SK-N-SH treated with all-trans-retinoic acid at 6 μM for 48 hours (cell line): ENCODE results near the gene ZP3.

ENCODE experiments used
- ARNTL ChIP-seq: fragments of 450-650 bp; formaldehyde crosslinking; IDR thresholded peaks from 2 replicates; pipeline ENCODE4 v1.5.0; 2020; ENCODE audit warnings: low read depth, mild to moderate bottlenecking, moderate library complexity, borderline replicate concordance
- OSR1 ChIP-seq: fragments of 250-450 bp; sonication (Bioruptor Pico); IDR thresholded peaks from 2 replicates; pipeline ENCODE4 v1.8.0; 2022; ENCODE audit warnings: moderate library complexity, mild to moderate bottlenecking, inconsistent platforms
- PATZ1 ChIP-seq: fragments of 250-450 bp; sonication (Bioruptor Pico); IDR thresholded peaks from 2 replicates; pipeline ENCODE4 v1.8.0; 2020; ENCODE audit warnings: mild to moderate bottlenecking, moderate library complexity, borderline replicate concordance
- POU6F1 ChIP-seq: fragments of 250-450 bp; sonication (Bioruptor Pico); IDR thresholded peaks from 2 replicates; pipeline ENCODE4 v1.8.0; 2021; ENCODE audit warnings: low read depth, mild to moderate bottlenecking, moderate library complexity, borderline replicate concordance
- RARB ChIP-seq: fragments of 250-450 bp; sonication (Bioruptor Pico); IDR thresholded peaks from 2 replicates; pipeline ENCODE4 v1.8.0; 2021; ENCODE audit warnings: mild to moderate bottlenecking, moderate library complexity
- SNAI2 ChIP-seq: fragments of 250-450 bp; sonication (Bioruptor Pico); IDR thresholded peaks from 2 replicates; pipeline ENCODE4 v1.5.0; 2020; ENCODE audit warnings: mild to moderate bottlenecking, moderate library complexity
- TOX ChIP-seq: fragments of 250-450 bp; sonication (Bioruptor Pico); IDR thresholded peaks from 2 replicates; pipeline ENCODE4 v1.8.0; 2021; ENCODE audit warnings: mild to moderate bottlenecking, moderate library complexity, borderline replicate concordance
- ZFP30 ChIP-seq: fragments of 450-650 bp; formaldehyde crosslinking; IDR thresholded peaks from 2 replicates; pipeline ENCODE4 v1.5.0; 2022; ENCODE audit warnings: mild to moderate bottlenecking, moderate library complexity
- ZNF565 ChIP-seq: fragments of 450-650 bp; formaldehyde crosslinking; conservative IDR thresholded peaks from 2 replicates; pipeline ENCODE4 v1.5.0; 2020; ENCODE audit warnings: low read depth, mild to moderate bottlenecking, moderate library complexity

GRCh38 chr7:76426246-76426645 is 1.5 kb downstream of the ZP3 start:
- TF ChIP-seq POU6F1 (CRISPR knock-in tag) (no peak), ZFP30 (CRISPR knock-in tag) (no peak), RARB (CRISPR knock-in tag) (no peak), ARNTL (no peak), TOX (CRISPR knock-in tag) (no peak), PATZ1 (CRISPR knock-in tag) (no peak), SNAI2 (no peak), OSR1 (CRISPR knock-in tag) (no peak), ZNF565 (CRISPR knock-in tag) (no peak)
